GM18951 (cell line): ENCODE measurements around the gene CNTNAP2.

ENCODE experiments used
- POLR2A ChIP-seq: IDR thresholded peaks from 4 replicates; pipeline ENCODE4 v1.6.1; 2011; ENCODE audit warnings: mild to moderate bottlenecking; ENCODE audit not compliant: insufficient read length, insufficient read depth; ENCODE audit errors: extremely low read depth
- in situ Hi-C: fragments of 300-500 bp; cut with MboI; formaldehyde crosslinking; loops from one replicate; pipeline ENCODE4 v1.12.0; 2022; ENCODE audit warnings: low sequenced_read_pairs, mixed read lengths, inconsistent platforms; ENCODE audit not compliant: unreplicated experiment

CNTNAP2 gene

GRCh38 chr7:146787266-146787665 lies 670.7 kb downstream of the CNTNAP2 start:
- in situ Hi-C loops = no loop called here
- no peak for TF ChIP-seq POLR2A

GRCh38 chr7:146788008-146788407 lies 671.4 kb downstream of the CNTNAP2 start:
- in situ Hi-C loops = no loop called here
- TF ChIP-seq POLR2A = no peak

- in situ Hi-C loops = no loop called here
- no peak for TF ChIP-seq POLR2A
Measured at GRCh38 chr7:146791344-146792285, 675.0 kb downstream of the CNTNAP2 start.

- no peak for TF ChIP-seq POLR2A
- in situ Hi-C loops = no loop called here
Measured at GRCh38 chr7:146804620-146805019, 688.0 kb downstream of the CNTNAP2 start.

DNA sequence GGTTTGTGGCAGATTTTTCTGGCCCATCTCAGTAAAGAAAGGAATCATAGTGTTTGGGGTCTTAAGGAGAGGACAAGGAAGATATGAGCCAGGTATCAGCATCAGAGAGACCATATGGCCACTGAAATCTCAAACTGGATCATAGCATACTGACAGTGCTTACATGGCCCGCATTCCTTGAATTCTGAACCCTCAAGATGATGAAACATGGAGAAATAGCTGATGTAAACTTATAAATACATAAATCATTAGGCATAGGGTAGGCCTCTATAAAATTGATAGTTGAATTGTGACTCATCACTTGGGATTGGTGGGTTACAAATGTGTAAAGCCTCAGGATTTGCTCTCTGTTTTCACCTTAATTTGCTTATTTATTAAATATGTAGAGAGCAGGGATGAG lies 688.5 kb downstream of the CNTNAP2 start:
- in situ Hi-C loops = no loop called here
- TF ChIP-seq POLR2A = no peak

- in situ Hi-C loops = no loop called here
- no peak for TF ChIP-seq POLR2A
Measured at GRCh38 chr7:146826329-146826728, 709.7 kb downstream of the CNTNAP2 start.

DNA sequence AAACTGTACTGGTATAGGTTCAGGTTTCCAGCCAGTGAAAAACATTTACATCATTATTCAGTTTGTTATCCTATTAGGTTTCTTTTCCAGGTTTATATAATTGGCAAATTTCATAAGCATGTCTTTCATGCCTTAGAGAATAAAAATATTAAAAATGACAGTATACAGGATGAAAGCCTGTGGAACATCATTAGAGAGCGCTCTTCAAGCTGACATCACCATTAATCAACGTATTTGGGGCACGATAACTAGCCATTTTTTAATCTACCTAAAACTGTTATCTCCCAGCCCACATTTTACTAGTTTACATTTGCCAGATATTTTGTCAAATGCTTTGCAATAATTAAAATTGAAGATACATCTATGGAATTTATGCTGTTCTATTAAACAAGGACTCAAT lies 714.1 kb downstream of the CNTNAP2 start:
- no peak for TF ChIP-seq POLR2A
- in situ Hi-C loops = no loop called here

- no peak for TF ChIP-seq POLR2A
- in situ Hi-C loops = no loop called here
Measured at GRCh38 chr7:146831875-146832274, 715.3 kb downstream of the CNTNAP2 start.

- in situ Hi-C loops = no loop called here
- no peak for TF ChIP-seq POLR2A
Measured at GRCh38 chr7:146844405-146844804, 727.8 kb downstream of the CNTNAP2 start.

- no peak for TF ChIP-seq POLR2A
- in situ Hi-C loops = no loop called here
Measured at GRCh38 chr7:146858690-146859089, 742.1 kb downstream of the CNTNAP2 start.

DNA sequence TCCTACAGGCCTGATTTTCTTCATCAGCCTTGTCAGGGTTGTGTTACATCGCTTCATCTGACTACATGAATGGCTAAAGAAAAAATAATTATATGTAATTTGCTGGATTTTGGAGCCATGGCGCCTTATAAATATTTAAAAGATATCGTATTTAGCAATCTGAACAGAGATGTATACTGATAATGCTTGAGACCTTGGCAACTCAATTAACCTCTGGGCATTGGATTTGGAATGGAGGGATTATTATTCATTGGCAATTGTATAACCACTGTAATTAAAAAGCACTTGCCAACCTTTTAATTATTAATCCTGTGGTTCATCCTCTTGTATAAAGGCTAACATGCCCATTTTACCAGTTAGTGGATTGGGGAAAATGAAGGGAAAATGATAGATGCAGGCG lies 745.1 kb downstream of the CNTNAP2 start:
- no peak for TF ChIP-seq POLR2A

DNA sequence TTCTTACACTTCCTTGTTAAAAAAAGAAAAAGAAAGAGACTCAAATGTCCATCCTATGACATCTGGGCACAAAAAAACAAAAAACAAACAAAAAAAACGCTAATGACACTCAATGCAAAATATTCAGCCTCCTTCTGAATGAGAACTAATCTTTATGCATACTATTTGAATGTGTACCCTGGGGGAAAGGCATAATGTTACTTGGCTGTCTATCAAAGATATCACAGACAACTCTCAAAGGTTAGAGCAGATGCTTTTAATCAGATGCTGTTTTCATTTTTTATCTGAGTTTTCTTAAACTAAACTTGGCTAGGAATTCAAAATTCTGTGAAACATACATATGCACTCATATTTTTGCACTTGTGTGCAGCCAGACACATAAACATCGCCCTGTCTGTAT lies 745.8 kb downstream of the CNTNAP2 start:
- TF ChIP-seq POLR2A = no peak

More for the DNA sequence above, 745.1 kb downstream of the CNTNAP2 start:
- in situ Hi-C loops = no loop called here

GRCh38 chr7:146864644-146865043 lies 748.0 kb downstream of the CNTNAP2 start:
- no peak for TF ChIP-seq POLR2A
- in situ Hi-C loops = no loop called here

More for the DNA sequence above, 745.8 kb downstream of the CNTNAP2 start:
- in situ Hi-C loops = no loop called here

DNA sequence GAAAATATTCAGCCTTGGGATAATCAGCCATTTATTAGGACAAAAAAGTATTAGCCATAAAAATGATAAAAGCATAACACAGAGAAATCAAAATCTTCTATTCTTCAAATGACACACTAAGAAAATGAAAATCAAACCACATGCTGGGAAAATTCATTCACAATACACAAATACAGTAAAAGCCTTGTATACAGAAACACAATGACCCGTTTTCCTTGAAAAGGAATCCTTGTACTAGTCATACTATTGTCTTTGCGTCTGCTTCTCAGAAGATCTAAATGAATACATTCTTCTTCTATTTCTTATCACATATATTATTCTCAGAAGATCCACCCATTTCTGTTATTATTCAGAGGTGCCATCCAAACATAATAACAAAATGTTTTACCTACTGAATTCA lies 749.1 kb downstream of the CNTNAP2 start:
- TF ChIP-seq POLR2A = no peak
- in situ Hi-C loops = no loop called here
